Muscle of arm (tissue), 12 donors: Measurements from ENCODE around the gene GALNT2. TPM values are rescaled to one million over a fixed set of nuclear protein-coding genes. Genes with fewer than 3 reads are reported as not detected.

Experiments
- DNase-seq: peaks from one replicate; pipeline ENCODE4 v3.0.0-alpha.2; 2013
- polyA plus RNA-seq, 12 donors: library from polyadenylated mRNA; unstranded; fragments of 120-200 nt; gene quantifications; one replicate each; pipeline ENCODE4 v1.2.1, GENCODE V29; 2013; ENCODE audit not compliant: insufficient read length in 12 of 12

GALNT2 gene
- polyA plus RNA-seq, 12 donors, result 49.4 to 79.6 (median 67.4) TPM; not detected in 1

DNA sequence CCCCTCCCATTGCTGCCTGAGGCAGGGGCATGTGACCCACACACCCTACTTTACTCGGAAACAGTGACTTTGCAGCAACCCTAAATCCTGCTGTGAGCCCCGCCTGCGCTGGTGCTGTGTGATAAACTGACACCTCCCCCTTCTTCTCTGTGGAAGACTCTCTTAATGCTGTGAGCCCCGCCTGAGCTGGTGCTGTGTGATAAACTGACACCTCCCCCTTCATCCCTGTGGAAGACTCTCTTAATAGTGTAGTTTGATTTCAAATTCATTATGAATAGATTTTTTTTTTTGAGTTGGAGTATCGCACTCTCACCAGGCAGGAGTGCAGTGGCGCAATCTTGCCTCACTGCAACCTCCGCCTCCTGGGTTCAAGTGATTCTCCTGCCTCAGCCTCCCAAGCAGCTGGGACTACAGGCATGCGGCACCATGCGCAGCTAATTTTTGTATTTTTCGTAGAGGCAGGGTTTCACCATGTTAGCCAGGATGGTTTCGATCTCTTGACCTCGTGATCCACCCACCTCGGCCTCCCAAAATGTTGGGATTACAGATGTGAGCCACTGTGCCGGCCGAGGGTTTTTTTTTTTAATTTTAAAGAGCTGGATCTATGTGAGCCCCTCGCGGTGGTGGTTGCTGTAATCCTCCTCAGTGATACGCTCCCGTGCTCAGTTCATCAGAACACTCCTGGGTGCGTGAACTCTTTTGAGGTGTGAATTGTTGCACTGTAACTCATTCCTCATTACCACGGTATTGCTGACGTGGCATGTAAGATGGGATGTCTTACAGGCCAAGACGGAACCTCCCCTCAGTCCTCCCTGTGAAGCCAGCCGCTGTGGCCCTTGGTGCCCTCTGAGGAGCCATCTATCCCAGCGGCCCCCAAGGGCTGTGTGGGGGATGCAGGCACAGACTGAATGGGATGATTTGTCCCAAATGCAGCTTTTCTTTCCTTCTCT, 60.3 kb downstream of the GALNT2 start:
- DNase-seq, result no peak

DNA sequence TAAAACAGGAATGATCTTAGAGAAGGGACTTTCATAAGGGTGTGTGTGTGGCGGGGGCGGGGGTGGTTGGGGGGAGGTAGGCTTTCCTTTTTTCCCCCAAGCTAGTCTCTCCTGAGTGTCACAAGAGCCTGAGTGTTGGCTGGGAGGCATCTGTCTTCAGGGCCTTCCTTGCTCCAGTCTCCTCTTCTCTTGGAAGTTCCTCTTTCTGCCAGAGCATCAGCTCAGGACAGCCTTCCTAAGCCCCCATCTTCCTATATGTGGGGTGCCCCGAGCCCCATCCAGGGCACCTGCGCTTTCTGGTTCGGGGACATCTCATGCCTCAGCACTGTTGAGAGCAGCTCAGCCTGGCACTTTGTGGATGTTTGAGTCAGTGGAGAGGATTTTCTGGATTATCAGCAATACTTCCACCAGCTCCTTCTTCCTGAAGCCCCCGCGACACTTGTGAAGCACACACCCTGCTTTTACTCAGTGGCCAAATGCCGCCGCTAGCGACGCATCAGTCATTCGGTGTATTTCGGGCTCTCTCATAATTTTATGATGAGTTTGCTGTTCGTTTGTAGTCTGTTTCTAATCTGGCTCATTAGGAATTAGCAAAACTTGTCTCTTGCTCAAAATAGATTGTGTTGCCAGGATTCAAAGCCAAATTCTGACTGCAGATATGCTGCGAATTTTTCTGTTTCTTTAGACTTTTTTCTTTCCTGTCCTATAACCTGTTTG, 61.7 kb downstream of the GALNT2 start:
- no peak for DNase-seq

DNA sequence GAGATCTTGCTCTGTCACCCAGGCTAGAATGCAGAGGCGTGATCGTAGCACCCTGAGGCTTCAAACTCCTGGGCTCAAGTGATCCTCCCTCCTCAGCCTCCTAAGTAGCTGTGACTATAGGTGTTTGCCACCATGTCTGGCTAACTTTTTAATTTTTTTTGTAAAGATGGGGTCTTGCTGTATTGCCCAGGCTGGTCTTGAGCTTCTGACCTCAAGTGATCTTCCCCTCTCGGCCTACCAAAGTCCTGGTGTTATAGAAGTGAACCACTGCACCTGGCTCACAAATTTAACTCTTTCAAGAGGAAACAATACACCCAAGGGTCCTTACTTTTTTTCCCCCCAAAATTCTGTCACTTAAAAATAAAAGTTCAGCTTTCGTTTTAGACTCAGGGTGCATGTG, 62.3 kb downstream of the GALNT2 start:
- DNase-seq, result no peak

DNA sequence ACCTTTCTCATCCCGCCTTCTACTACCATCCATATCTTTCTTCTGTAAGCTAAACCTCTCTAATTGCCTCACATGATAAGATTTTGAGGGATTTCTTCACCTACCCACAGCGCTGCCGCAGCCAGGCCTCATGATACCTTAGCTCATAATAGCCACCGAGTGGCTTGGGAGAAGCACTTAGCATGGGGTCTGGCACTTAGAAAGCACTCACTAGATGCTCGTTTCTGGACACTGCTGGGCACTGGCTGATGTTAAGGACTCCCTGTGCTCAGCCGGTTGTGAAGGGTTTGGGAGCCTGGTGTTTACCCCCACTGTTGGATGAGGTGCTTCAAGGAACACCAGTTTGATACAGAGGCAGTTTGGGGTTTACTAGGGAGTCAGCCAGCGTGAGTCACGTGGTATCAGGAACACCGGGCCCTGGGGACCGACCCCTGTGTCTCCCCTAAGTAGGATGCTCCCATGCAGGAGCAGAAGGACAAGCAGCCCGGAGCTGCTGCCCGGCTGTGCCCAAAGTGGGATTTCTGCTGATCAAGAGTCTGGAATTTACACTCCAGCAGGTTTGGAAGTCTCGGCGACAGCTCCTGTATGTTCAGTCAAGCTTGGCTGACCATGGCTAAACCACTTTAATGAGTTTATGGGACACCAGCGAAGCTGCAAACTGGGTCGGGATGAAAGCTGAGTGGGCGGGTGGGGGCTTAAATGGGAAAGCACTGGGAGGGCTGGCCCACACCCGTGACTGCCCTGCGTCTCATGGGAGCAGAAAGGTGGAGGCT, 63.3 kb downstream of the GALNT2 start:
- no peak for DNase-seq

GRCh38 chr1:230131457-230131856, 64.4 kb downstream of the GALNT2 start:
- no peak for DNase-seq

DNA sequence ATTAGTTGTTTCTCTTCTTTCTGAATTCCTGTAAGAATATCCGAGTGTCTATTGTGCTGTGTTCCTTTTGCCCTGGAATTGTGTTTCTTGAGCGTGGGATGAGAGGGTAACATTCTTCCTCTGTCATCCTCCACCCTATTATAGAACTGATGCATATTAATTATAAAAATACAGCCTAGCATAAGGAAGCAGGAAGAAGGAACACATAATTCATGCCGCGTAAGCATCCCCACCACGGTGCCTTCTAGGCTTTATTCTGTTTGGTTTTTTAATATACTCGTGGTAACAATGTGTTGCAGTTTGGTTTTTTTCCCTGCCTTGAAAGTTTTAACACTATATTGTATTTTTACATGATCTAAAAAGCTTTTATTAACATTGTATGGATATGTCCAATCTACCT, 65.7 kb downstream of the GALNT2 start:
- no peak for DNase-seq

GRCh38 chr1:230135726-230136125, 68.7 kb downstream of the GALNT2 start:
- DNase-seq, result no peak

- no peak for DNase-seq
Observed at GRCh38 chr1:230136453-230137336, 69.7 kb downstream of the GALNT2 start.

- DNase-seq, result no peak
Observed at GRCh38 chr1:230137337-230137815, 70.3 kb downstream of the GALNT2 start.

DNA sequence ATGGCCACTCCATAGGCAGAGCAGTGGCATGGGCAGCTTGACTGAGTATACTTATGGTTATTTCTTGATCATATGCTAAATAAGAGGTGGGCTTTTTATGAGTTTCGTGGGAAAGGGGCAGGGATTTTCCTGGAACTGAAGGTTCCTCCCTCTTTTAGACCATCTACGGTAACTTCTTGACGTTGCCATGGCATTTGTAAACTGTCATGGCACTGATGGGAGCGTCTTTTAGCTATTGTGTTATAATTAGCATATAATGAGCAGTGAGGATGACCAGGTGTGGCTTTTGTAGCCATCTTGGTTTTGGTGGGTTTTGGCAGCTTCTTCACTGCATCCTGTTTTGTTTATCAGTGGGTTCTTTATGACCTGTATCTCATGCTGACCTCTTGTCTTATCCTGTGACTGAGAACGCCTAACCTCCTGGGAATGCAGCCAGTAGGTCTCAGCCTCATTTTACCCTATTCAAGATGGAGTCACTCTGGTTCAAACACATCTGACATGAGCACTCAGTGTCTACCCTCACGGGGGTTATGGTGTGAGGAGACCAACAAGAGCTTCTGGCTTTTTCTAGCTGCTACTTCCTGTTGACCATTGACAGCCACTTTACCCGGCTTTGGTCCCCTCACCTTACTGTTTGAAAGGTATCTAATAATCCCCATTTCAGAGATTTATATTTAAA, 71.7 kb downstream of the GALNT2 start:
- no peak for DNase-seq

GRCh38 chr1:230139315-230139714, 72.3 kb downstream of the GALNT2 start:
- no peak for DNase-seq

GRCh38 chr1:230139741-230140140, 72.7 kb downstream of the GALNT2 start:
- no peak for DNase-seq

DNA sequence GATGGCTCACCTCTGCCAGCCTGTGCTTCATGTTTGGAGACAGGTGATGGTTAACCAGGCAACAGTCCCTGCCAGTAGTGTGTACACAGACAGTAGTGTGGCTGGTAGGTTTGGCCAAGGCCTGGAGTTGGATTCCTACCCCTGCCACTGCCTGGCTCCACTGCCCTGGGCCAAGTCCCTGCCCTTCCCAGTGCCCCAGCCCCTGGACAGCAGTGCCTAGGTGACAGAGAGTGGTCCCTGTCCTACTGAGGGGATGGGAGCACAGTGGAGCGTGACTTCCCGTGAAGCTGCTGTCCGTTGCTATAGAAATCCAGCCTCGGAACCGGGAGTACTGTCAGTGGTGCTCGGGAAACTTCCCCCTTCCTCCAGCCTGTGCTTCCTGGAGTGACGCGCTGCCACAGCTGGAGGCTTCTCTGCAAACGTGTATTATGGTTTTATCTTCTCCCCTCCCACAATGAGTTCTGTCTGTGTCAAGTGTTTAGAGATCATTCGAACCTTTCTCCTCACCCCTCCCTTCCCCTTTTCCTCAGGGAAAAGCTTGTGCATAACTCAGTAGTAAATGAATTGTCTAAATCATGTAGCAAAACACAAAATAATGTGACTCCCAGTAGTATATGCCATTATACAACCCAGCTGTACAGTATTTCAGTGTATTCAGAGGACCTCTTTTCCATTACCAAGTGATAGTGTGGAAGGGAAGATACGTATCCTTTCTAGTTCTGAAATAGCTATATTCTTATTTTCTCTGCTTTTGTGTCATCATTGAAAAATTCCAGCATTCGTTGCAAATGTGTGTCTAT, 73.4 kb downstream of the GALNT2 start:
- peak; percentile 50 for DNase-seq

DNA sequence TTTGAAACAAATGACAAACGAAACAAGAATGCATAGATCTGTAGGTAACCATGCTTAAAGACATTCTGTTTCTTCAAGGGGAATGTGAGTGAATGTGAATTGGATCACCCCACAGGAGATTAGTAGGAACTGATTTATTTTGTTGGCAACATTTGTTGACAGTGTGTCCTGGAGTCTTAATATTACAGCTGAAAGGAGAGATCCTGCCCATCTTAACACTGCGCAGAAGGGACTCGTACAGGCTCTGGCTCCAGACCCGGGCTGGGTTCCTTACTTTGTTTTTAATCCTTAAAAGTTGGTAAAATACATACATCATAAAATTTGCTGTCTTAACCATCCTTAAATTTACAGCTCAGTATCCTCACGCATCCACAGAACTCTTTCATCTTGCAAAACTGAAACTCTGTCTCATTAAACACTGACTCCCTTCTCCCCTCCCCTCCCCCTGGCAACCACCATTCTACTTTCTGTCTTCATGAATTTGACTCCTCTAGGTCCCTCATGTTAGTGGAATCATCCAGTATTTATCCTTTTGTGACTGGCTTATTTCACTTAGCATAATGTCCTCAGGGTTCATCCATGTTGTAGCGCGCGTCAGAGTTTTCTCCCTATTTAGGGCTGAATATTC, 74.1 kb downstream of the GALNT2 start:
- DNase-seq, result no peak

- DNase-seq, result no peak
Observed at GRCh38 chr1:230141797-230142607, 75.0 kb downstream of the GALNT2 start.

GRCh38 chr1:230142608-230143210, 75.7 kb downstream of the GALNT2 start:
- DNase-seq, result peak; percentile 66

- DNase-seq, result no peak
Observed at GRCh38 chr1:230143534-230143933, 76.5 kb downstream of the GALNT2 start.
